ENCODE data around the gene C1orf21. TPM values are rescaled to one million over a fixed set of nuclear protein-coding genes. Genes with fewer than 3 reads are reported as not detected.

The C1orf21 gene
- total and polyA plus RNA-seq, 2 of the 4 experiments (the other 2 are of a cell fraction): 6.4 to 9.9 TPM

DNA sequence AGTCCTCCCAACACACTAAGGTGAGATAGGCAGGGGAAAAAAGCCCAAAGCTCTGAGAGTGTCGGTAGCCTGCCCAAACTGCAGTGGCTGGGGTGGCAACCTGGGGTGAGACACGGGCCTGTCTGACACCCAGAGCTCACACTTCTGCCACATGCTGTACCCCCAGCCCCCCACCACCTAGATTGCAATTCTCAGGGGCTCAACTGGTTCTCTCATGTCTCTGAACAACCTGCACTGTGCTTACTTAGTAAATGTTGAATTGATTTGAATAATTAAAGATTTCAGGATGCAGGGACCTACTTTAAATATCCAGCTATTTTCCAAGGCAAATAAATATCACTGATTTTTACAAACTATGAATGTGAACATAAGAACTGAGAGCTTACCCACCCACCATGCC lies 252.4 kb downstream of the C1orf21 start:
- no peak for TF ChIP-seq POLR2A (IDR thresholded peaks at IDR 0.05; ENCODE audit: low read depth, low read length)
- TF ChIP-seq NFE2L2 (IDR thresholded peaks at IDR 0.05; ENCODE audit: low read depth, low read length): no peak
- TF ChIP-seq CEBPB (IDR thresholded peaks at IDR 0.05; ENCODE audit: low read depth, low read length): no peak
- TF ChIP-seq FOS (IDR thresholded peaks at IDR 0.05; ENCODE audit: low read depth, low read length): no peak
- no peak for TF ChIP-seq CHD1 (IDR thresholded peaks at IDR 0.05; ENCODE audit: low read depth, low read length)
- no peak for TF ChIP-seq MAZ (IDR thresholded peaks at IDR 0.05; ENCODE audit: borderline replicate concordance, low read depth, low read length)
- TF ChIP-seq, protein P1, sequence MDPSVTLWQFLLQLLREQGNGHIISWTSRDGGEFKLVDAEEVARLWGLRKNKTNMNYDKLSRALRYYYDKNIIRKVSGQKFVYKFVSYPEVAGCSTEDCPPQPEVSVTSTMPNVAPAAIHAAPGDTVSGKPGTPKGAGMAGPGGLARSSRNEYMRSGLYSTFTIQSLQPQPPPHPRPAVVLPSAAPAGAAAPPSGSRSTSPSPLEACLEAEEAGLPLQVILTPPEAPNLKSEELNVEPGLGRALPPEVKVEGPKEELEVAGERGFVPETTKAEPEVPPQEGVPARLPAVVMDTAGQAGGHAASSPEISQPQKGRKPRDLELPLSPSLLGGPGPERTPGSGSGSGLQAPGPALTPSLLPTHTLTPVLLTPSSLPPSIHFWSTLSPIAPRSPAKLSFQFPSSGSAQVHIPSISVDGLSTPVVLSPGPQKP (IDR thresholded peaks at IDR 0.05; ENCODE audit: borderline replicate concordance, low read depth, low read length): no peak
- no peak for TF ChIP-seq RFX5 (IDR thresholded peaks at IDR 0.05; ENCODE audit: low read depth, low read length)
- no peaks in the 10 kb centered on the region for H3K9me1 ChIP-seq (ENCODE audit: insufficient read depth, low read length)
- no CpG with 5 or more reads among the region's 2 CpGs for WGBS, 2 experiments (ENCODE audit: extremely low coverage in 2 of 2, insufficient read length in 1 of 2)

More for the DNA sequence above, 252.4 kb downstream of the C1orf21 start:
- POLR2A ChIA-PET (ENCODE audit: unreplicated experiment): no interaction called here
- Histone ChIP-seq H3K9me3 (ENCODE audit: control insufficient read depth, insufficient read depth, low read length) (no peaks in the 10 kb centered on the region), H2BK15ac (ENCODE audit: low read depth, low read length) (no peak overlapping the region), H3K56ac (ENCODE audit: extremely low read depth, insufficient read depth, low read length) (no peak overlapping the region), H4K20me1 (ENCODE audit: insufficient read depth, low read length) (no peaks in the 10 kb centered on the region), H4K8ac (ENCODE audit: low read depth in 2 of 2, low read length in 2 of 2) (no peak overlapping the region), H4K91ac (ENCODE audit: insufficient read depth, low read depth, low read length) (no peak overlapping the region), H3K4ac (ENCODE audit: low read depth, low read length) (no peak overlapping the region), H3K14ac (replicated peaks; ENCODE audit: low read depth, low read length) (no peak overlapping the region), H3K27me3 (ENCODE audit: control insufficient read depth, insufficient read depth, low read length) (peaks cover 9% of the 10 kb centered on the region), H3K4me1 (ENCODE audit: control insufficient read depth, insufficient read depth, low read length) (no peaks in the 10 kb centered on the region), H2BK120ac (ENCODE audit: low read depth, low read length) (no peak overlapping the region), H3K79me1 (ENCODE audit: low read depth in 1 of 2, low read length in 2 of 2) (no peaks in the 10 kb centered on the region), H3K4me3 (ENCODE audit: insufficient read depth, low read depth, low read length) (no peak overlapping the region), H2BK20ac (ENCODE audit: low read depth, low read length) (no peak overlapping the region), H3K23ac (ENCODE audit: low read depth, low read length) (no peak overlapping the region), H3K18ac (ENCODE audit: low read depth, low read length) (no peak overlapping the region), H2AFZ (replicated peaks; ENCODE audit: low read length, poor library complexity) (no peak overlapping the region), H2AK5ac (ENCODE audit: low read depth, low read length) (no peak overlapping the region), H3K4me2 (ENCODE audit: low read depth, low read length) (no peak overlapping the region), H3K27ac (ENCODE audit: insufficient read depth, low read length) (no peak overlapping the region), H4K5ac (ENCODE audit: low read depth, low read length) (no peak overlapping the region), H2BK5ac (ENCODE audit: low read depth, low read length, poor library complexity, severe bottlenecking) (no peak overlapping the region), H2AK9ac (replicated peaks; ENCODE audit: low read depth, low read length, poor library complexity) (no peak overlapping the region), H3K9ac (ENCODE audit: low read depth, low read length) (no peak overlapping the region), H3K36me3 (ENCODE audit: control insufficient read depth, insufficient read depth, low read length) (no peaks in the 10 kb centered on the region)
- ATAC-seq (ENCODE audit: low read depth): no peak
- dilution Hi-C loops (cut with HindIII; ENCODE audit: low sequenced_read_pairs, unreplicated experiment): no loop called here
- intact Hi-C loops (cut with micrococcal nuclease): no loop called here
- CTCF ChIA-PET: no interaction called here
- BruUV-seq (replicated peaks): no TSS peak
- no peak for DNase-seq
- in situ Hi-C loops (cut with MboI; ENCODE audit: low sequenced_read_pairs): no loop called here
